Muscle of back (tissue), 11 donors: ENCODE measurements around the gene PCDHGC4. TPM values are rescaled to one million over a fixed set of nuclear protein-coding genes. Genes with fewer than 3 reads are reported as not detected.

Experiments
- DNase-seq, 3 donors: peaks; one replicate each; pipeline versions ENCODE4 v3.0.0 to v3.0.0-alpha.2; 2013
- polyA plus RNA-seq, 10 donors: library from polyadenylated mRNA; unstranded; fragments of 120-200 nt; gene quantifications; one replicate each; pipeline ENCODE4 v1.2.1, GENCODE V29; 2013; ENCODE audit not compliant: insufficient read length in 10 of 10

The PCDHGC4 gene
- polyA plus RNA-seq, 10 donors = 0.93 to 2.2 (median 1.6) TPM

DNA sequence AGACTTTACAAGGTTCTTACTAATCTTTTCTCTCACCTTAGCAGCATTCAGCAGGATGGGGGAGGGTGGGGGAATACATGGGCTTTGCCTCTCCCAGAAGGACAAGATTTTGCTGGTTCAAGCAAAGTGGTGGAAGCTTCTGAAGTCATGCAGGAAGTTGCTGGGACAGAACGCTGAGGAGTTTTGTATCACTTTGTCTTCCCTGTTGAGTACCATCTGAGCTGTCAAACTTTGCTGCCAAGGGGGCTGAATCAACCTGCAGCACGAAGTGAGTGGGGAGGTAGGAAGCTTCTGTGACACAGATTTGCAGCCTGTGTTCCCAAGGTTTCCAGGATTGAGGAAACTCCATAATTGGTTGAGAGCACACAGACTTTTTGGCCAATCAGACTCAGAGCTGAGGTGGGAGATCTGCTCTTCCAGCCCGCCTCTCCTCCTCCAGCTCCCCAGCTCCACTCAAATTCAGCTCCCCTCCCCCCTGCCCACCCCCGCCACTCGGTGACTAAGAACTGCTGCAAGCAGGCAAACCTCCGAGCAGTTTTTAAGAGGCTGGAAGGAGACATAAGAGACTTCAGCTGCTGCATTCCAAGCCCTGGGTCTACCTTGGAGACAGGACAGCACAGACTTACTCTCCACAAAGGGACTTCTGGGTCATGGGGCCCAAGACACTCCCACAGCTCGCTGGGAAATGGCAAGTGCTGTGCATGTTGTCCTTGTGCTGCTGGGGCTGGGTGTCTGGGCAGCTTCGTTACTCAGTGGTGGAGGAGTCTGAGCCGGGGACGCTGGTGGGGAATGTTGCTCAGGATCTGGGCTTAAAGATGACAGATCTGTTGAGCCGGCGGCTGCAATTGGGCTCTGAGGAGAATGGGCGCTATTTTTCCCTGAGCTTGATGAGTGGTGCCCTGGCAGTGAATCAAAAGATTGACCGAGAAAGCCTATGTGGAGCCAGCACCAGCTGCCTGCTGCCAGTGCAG lies 4.0 kb downstream of the PCDHGC4 start, which contains the start of gene PCDHGC5:
TSS of gene PCDHGC5 (plus strand) at position 491 of the 971 bp plus-strand sequence. CDS start at position 651, 160 bp downstream.
- DNase-seq = peak in 1 of 3 donors; percentile 74

DNA sequence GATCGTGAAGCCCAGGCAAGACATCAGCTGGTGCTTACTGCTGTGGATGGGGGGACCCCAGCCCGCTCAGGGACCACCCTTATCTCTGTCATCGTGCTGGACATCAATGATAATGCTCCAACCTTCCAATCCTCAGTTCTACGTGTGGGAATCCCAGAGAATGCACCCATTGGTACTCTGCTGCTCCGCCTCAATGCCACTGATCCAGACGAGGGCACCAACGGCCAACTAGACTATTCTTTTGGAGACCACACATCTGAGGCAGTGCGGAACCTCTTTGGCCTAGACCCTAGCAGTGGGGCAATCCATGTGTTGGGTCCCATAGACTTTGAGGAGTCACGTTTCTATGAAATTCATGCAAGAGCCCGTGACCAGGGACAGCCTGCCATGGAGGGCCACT lies 5.0 kb downstream of the PCDHGC4 start:
- DNase-seq = no peak

DNA sequence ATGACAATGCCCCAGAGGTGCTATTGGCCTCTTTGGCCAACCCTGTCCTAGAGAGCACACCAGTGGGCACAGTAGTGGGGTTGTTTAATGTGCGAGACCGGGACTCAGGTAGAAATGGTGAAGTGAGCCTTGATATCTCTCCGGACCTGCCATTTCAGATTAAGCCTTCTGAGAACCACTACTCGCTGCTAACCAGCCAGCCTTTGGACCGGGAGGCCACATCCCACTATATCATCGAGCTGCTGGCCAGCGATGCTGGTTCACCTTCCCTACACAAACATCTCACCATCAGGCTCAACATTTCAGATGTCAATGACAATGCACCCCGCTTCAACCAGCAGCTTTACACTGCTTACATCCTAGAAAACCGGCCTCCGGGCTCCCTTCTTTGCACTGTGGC lies 5.4 kb downstream of the PCDHGC4 start:
- DNase-seq = no peak

DNA sequence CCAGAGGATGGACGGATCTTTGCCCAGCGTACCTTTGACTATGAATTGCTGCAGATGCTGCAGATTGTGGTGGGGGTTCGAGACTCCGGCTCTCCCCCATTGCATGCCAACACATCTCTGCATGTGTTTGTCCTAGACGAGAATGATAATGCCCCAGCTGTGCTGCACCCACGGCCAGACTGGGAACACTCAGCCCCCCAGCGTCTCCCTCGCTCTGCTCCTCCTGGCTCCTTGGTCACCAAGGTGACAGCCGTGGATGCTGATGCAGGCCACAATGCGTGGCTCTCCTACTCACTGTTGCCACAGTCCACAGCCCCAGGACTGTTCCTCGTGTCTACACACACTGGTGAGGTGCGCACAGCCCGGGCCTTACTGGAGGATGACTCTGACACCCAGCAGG lies 5.9 kb downstream of the PCDHGC4 start:
- DNase-seq = no peak

DNA sequence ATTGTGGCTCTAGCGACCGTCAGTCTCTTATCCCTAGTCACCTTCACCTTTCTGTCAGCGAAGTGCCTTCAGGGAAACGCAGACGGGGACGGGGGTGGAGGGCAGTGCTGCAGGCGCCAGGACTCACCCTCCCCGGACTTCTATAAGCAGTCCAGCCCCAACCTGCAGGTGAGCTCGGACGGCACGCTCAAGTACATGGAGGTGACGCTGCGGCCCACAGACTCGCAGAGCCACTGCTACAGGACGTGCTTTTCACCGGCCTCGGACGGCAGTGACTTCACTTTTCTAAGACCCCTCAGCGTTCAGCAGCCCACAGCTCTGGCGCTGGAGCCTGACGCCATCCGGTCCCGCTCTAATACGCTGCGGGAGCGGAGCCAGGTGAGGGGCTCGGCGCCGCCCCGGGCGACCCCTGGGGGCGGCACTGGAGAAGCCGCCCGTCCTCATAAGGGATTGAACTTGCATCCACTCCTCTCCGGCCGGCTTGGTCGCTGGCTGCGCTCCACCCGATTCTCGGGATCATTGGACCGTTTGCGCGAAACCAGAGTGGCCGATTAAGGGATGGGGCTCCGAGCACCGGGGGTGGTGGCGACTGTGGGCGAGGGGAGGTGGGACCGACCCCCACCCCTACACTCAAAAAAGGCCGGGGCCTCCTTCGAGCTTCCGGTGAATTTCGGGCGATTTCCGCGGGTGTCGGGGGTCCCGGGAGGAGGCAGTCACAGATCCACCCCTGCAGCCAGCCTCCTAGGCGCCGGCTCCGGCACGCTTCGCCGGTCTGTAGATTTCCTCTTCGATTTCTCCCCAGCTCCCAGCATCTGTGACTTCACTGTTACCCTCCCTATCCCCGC lies 6.7 kb downstream of the PCDHGC4 start:
- no peak for DNase-seq

DNA sequence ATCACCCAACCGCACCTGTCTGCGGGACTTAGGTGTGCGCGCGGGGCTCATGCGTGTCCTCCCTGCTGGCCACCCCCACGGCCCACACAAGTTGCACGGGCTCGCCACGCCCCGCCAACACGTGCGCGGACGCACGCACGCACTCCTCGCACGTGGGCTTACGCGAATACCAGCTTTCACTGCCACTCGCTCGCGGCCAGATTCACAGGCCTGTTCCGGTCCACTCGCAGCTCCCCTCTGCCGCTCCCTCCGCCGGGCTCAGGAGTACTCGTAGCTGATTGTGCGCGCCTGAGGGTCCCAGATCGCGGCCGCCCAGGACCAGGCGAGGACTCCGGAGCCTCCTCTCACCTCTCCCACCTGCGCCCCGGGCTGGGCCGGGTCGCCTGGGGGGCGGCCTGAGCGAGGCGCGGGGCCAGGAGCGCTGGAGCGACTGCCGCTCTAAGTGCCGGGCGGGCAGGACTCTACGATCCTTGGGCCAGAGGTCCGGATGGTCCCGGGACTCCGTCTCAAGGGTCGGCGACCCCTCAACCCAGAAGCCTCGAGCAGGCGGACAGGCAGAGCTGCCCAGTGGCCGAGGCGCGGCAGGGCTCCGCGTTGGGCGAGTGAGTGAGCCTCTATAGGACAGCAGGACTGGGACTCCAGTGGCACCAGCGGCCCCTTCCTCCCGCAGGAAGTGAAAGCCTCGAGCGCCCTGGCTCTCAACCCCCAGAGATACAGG lies 7.5 kb downstream of the PCDHGC4 start:
- no peak for DNase-seq

DNA sequence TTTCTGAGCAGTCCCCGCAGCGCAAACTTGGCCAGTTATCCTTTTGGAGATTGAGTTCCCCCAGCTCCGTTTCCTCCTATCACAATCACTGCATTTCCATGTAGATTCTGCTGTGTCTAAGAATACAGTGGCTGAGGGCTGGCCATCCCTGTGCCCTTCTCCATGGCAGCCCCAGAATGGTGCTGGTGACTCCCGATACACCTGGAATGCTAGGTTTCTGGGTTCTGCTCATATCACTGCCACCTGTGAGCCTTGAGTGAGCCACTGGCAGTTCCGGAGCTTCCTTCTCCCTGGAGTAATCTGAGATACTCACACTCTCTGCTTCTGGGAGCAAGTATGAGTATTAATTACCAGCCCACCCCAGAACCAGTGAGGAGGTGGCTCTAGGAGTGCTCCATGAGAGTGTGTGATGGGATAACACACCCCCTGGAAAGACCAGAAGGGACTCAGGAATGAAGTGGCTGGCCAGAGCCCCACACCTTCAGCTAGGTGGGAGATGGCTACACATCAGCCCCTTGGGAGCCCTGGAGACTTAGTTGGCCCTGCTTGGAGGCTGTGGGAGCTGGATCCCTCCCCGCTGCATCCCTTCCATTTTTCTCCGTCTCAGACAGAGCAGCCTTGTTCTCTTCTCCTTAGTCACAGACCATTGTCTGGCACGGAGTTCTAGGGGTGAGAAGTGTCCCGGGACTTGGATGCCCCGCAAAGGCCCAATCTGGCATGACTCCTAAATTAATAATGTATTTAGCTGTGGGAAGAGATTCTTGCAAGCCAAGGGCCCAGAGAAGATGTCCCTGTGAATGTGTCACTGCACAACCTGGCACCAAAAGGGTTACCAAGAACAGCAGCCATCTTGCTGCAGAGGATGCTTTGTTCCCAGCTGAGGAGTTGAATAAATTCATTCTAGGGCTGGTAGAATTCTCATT lies 8.9 kb downstream of the PCDHGC4 start:
- no peak for DNase-seq

DNA sequence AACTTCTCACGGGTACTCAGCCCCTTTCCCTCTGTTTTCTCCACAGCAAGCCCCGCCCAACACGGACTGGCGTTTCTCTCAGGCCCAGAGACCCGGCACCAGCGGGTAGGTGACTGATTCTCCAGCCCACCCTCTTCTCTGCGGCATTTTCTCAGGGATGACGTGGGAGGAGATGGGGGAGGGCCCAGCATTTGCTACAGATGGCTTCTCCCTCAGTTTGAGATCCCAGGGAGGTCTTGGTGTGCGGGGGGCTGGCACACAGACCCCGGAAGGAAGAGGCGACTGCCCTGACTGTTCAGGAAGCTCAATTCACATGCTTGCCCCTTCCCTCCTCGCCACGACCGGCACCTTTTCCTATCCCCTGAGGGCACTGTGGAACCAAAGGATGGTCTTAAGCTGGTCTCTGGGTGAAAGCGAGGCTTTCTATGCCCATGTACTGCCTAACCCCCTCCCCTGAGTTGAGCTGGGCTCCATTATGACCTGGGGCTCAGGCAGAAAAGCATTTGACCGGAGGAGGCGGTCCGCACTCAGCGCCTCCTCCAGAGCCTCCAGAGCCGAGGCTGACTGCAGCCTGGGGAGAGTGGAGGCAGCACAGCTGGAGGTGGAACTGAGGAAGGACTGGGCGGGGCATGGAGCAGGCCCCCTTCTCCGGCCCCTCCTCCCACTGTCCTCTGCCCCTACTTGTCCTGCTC lies 10.1 kb downstream of the PCDHGC4 start:
- no peak for DNase-seq

DNA sequence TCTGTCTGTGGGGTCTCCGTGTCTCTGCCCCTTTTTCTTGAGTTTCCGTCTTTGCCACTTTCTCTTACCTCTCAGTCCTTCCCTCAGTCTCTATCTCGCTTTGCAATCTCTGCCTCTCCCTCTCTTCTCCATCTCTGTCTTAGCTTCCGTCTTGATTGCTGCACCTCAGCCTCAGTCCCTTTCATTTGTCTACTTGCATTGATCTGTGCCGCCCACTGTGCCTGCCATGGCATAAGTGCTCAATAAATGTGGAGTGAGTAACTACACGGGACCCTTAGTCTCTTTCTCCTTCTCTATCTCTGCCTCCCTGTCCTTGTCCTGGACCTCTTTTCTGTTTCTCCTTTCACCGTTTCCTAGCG lies 10.6 kb downstream of the PCDHGC4 start:
- no peak for DNase-seq

DNA sequence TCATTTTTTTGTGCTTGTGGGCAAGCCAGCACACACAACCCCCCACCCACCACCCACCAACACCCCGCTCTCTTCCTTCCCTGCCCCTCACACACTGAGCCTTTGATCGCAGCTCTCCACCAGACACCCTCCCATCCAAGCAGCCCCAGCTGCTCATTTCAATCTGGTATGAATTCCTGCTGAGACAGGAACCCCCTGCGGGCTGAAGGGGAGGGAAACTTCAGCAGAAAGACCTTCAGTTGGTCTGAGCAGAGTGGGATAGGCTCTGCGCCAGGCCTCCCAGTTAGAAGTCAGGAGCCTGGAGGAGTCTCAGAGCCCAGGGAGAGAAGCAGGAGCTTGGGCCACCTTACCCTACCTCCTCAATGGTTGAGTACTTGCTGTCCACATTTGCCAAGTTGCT lies 11.2 kb downstream of the PCDHGC4 start:
- peak; percentile 56 to 85 (median 69) for DNase-seq

DNA sequence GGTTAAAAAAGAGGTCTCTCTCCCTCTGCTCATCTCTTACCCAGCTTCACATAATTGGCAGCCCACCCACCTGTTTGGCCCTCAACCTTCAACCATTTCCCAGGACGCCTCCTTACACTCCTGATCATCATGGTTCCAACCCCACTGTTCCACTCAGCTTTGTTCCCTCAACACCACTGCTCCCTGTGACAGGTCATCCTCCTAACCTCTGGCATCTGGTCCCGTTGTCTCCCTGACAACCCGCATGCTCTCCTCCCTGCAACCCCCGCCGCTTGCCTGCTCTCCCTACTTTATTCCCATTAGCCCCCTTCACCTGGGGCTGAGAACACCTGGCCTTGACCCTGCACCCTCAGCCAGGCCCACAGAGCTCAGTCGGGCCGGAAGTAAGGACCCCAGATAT lies 16.9 kb downstream of the PCDHGC4 start:
- DNase-seq = no peak

DNA sequence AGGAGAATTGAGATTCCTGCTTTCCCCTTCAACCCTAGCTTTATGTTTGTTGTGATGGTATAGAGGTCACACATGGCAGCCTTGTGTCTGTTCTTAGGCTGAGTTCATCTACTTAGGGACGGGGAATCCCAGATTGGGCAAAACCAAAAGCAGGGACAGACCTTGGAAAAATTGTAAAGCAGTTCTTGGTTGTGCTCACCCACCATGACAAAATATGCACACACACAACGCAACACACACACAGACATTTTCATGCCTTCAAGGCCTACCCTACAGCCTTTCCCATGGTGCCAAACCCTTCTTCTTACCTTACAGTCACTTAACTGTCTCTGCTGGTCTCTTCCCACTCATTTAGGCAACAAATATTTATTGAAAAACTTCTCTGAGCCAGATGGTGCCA lies 18.9 kb downstream of the PCDHGC4 start:
- DNase-seq = no peak

DNA sequence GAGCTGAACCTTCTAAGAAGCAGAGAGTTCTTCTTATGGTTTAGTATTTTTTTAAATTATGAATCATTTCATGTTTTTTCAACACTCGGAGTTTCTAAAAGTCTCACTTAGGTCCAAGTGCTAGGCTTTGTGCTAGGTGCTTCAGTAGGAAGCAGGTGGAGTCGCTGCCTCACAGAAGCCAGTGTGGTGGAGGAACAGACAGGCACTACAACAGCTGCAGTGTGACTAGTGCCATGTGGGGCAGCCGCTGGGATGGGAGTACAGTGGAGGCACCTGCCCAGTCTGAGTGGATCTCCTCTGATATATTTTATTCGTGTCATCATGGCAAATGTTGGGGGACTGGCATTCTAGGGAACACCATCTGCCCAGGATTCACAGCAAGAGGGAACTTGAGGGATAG lies 19.4 kb downstream of the PCDHGC4 start:
- no peak for DNase-seq

DNA sequence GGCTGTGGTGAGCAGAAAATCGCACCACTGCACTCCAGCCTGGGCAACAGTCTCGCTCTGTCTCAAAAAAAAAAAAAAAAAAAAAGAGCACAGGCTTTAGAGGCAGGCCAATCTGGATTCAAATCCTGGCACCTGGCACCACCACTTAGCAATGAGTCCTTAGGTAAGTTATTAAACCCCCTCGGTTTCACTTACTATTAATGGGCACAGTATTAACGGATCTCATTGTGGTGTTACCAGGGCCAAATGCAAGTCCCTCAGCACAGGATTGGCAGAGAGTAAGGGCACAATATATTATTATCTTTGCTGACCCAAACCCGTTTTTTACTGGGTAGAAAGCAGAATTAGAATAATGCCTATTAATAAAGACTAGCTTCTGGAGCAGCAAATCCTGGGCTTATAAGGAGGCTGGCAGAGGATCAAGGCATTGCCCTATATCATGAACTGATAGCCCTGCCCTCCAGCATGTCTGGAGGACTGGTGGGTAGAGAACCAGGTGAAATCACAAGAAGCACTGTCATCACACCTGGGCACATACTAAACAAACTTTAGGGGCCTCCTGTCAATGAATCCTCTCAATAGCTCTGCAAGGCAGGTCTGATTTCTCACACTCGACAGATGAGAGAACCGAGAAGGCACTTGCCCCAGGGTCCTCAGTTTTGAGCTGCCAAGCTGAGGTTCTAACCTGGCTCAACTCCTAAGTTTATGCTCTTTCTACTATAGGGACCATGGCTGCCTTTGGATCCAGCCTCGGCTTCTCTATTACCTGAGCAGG lies 21.7 kb downstream of the PCDHGC4 start:
- no peak for DNase-seq

DNA sequence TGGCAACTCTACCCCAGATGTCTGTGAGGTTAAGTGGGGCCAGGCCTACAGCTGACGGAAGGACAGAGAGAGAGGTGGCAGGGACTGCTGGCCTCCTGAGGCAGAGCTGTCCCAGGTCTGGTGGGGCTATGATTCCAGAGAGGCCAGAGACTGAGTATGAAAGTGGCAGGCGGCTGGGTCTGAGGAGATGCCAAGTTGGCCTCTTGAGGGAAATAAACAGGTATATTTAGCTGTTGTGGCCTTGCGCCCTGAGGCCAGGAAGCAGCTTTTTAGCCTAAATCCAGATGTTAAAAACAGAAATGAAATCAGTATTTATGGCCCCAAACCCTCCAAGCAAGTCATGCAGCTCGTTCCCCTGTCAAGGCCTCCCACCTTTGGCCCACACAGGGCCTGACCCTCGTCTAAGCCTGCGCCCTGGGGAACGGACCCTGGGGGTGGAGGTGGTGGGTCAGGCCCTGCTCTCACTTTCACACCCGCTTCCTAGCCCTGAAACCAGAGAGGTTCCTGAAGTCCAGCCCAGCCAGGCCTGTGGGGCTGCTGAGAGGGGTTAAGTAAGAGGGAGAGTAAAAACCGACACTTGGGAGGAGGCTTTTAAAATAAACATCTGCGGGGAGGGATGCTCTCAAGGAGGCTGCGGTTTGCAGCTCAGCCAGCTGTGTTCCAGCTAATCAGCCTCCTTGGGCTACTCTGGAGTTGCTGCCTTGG lies 22.7 kb downstream of the PCDHGC4 start:
- peak; percentile 67 to 95 (median 76) for DNase-seq

DNA sequence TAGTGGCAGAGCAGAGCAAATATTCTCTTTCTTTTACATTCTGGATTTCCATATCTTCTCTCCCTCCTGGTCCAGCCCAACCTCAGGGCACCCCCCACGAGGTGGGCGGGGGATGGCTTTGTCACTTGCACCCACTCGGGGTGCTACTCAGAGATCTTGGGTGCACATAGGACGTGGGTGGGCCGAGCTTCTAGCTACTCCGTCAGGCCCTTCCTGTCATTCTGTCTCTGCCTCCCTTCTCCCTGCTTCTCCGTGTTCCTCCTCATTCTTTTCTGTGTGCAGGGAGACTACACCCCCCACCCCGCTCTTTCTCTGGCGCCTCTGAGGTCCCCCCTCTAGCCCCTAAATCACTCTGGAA lies 23.6 kb downstream of the PCDHGC4 start:
- DNase-seq = peak in 1 of 3 donors; percentile 83

DNA sequence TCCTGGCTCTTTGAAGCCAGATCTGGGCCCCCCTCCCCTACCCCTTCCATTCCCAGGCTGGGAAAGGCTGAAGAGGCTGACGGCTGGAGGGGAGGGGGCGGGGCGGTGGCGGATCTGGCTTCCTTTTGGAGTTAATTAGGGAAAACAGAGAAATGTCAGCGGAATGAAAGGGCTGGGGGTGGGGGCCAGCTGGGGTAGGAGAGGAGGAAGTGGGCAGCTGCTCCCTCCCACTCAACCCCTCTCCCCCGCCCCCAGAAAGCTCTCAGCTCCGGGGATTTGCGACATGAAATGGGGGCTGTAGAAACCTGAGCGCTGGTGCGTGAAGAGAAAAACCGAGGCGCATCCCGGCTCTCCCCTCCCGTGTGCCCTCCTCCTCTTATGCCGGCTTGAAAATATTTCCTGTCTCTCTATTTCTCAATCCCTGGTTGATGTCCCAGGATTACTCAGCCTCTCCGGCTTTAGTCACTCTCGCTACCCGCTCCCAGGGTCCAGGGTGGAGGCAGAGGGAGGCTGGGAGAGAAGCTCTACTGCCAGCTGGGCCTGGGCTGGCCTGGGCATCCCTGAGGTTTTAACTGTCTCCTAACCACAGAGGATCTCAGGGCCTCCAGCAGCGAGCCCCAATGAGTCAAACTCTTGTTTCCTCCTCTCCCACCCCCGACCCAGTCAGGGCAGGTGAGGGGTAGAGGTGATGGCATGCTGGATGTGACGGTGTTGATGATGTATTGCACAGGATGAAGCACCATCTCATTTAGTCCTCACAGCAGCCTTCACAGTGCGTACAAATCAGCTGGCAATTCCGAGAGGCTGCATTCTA lies 24.2 kb downstream of the PCDHGC4 start:
- peak; percentile 70 to 94 (median 86) for DNase-seq

DNA sequence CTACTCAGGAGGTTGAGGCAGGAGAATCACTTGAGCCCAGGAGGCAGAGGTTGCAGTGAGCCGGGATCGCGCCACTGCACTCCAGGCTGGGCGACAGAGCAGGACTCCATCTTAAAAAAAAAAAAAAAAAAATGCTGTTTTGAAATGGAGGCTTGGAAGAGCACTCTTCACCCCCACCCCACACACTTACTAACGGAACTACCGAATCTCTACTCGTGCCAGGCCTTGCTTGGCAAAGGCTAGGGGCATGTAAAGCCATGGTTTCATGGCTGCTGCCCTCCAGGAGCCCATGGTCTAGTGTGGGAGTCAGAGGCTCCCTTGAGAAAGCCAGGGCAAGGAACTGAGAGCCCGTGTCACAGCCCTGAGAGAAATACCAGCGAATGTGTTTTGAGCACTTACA lies 25.3 kb downstream of the PCDHGC4 start:
- DNase-seq = no peak
